Right lobe of liver (tissue), 6 donors: Measurements from ENCODE around the gene AASDH. TPM values are rescaled to one million over a fixed set of nuclear protein-coding genes. Genes with fewer than 3 reads are reported as not detected.

Experiments used
- ATAC-seq, 4 donors: fragments of 200-7000 bp; cut with Tn5 transposase; one replicate each; pipeline ENCODE4 v1.9.1; 2020; ENCODE audit warnings: mild to moderate bottlenecking in 4 of 4, moderate library complexity in 4 of 4
- DNase-seq, 3 donors: peaks; one replicate each; pipeline ENCODE4 v3.0.0-alpha.2; 2020
- H3K27ac ChIP-seq, 3 donors: fragments of 200-600 bp; one replicate each; pipeline ENCODE4 v1.8.0; 2022
- H3K27me3 ChIP-seq, 2 donors: fragments of 200-600 bp; one replicate each; pipeline ENCODE4 v1.8.0; 2022
- H3K36me3 ChIP-seq, 4 donors: fragments of 200-600 bp; sonication (generic) in 1 of 4; one replicate each; pipeline versions ENCODE4 v1.5.1 to v1.8.0; 2017 to 2022; ENCODE audit warnings: control low read depth in 1 of 4
- H3K4me1 ChIP-seq, 4 donors: fragments of 200-600 bp; sonication (generic) in 1 of 4; one replicate each; pipeline versions ENCODE4 v1.5.1 to v1.8.0; 2017 to 2022; ENCODE audit warnings: control low read depth in 1 of 4
- H3K4me3 ChIP-seq, 3 donors: fragments of 200-600 bp; one replicate each; pipeline ENCODE4 v1.8.0; 2022
- H3K9me3 ChIP-seq, 4 donors: fragments of 200-600 bp; sonication (generic) in 1 of 4; one replicate each; pipeline versions ENCODE4 v1.5.1 to v1.8.0; 2017 to 2022; ENCODE audit warnings: control low read depth in 1 of 4
- POLR2A ChIP-seq: fragments of 450-650 bp; IDR thresholded peaks from one replicate; pipeline ENCODE4 v1.6.1; 2017; ENCODE audit warnings: antibody characterized with exemption, mild to moderate bottlenecking
- WGBS: methylation state at CpG from one replicate; pipeline ENCODE4 v1.1.6; 2018; ENCODE audit warnings: low coverage, low lambda C conversion rate; ENCODE audit not compliant: insufficient coverage; ENCODE audit errors: missing lambda C conversion rate; 5-methylcytosine and 5-hydroxymethylcytosine counted together
- intact Hi-C, 2 donors: fragments of 100-400 bp; cut with DNase I; formaldehyde crosslinking; loops; one replicate each; pipeline versions ENCODE4 v1.11.2 to v1.14.1; 2022
- total RNA-seq, 6 experiments: library from RNA; depleted of rRNA in 2 of 6; stranded (reverse); fragments of >200 nt in 2 of 6; fragmentation: NEBNext Ultra II Directional in 3 of 6; extraction: Animal tissue kit (Norgen Biotek cat#: 25700) in 3 of 6; gene quantifications; one replicate each; pipeline versions ENCODE4 v1.1.0 to v1.2.4, GENCODE V29; 2016 to 2023
- TF ChIP-seq, protein P1 (sequence below), 4 donors: fragments of 200-600 bp in 3 of 4; fragments of 450-650 bp in 1 of 4; IDR thresholded peaks; one replicate each; pipeline versions ENCODE4 v1.5.1 to v1.8.0; 2016 to 2022; ENCODE audit warnings: antibody characterized with exemption in 4 of 4, mild to moderate bottlenecking in 2 of 4
- donor health status: DM: no; HTN: yes; CAD: no.
- donor health status: DM: no; HTN: no; CAD: no.
- donor health status: DM: no; HTN: no; CAD: no.
- donor health status: DM: no; HTN: yes; CAD: no.
- donor health status: DM: no; HTN: yes; CAD: no.

The AASDH gene
- total RNA-seq, 6 experiments from 2014 or later = 4.8 to 10.1 (median 5.5) TPM

DNA sequence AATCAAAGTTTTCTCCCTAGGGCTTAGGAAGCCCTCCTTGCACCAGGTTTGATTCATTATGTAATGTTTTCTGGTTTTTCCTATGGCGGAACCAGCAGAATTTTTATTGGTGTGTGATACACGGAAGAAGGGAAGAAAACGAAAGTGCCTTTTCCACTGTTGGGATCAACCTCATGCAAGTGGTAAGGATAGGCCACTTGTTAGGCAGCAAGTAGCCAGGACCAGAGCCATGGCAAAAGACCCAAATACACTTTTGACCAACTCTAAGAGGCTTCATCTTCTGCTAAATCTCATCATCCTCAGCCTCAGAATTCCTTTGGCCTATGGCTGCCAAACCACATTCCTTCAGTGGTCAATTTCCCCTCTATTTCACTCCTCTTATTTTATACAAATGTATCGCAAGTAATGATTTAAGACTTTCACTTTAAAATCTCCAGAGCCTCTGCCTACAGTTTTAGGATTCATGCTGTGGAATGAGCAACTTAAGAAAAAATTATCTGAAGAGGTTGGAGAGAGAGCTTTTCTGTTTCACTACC is 26.9 kb upstream of the AASDH start:
- Histone ChIP-seq H3K4me1 (no peaks in the 10 kb centered on the region), H3K36me3 (no peaks in the 10 kb centered on the region), H3K9me3 (no peaks in the 10 kb centered on the region), H3K4me3 (no peak overlapping the region), H3K27ac (no peak overlapping the region), H3K27me3 (no peaks in the 10 kb centered on the region)
- WGBS = 93% methylated on average over 4 of the region's 4 CpGs
- no peak for DNase-seq
- no peak for TF ChIP-seq POLR2A
- TF ChIP-seq, protein P1, sequence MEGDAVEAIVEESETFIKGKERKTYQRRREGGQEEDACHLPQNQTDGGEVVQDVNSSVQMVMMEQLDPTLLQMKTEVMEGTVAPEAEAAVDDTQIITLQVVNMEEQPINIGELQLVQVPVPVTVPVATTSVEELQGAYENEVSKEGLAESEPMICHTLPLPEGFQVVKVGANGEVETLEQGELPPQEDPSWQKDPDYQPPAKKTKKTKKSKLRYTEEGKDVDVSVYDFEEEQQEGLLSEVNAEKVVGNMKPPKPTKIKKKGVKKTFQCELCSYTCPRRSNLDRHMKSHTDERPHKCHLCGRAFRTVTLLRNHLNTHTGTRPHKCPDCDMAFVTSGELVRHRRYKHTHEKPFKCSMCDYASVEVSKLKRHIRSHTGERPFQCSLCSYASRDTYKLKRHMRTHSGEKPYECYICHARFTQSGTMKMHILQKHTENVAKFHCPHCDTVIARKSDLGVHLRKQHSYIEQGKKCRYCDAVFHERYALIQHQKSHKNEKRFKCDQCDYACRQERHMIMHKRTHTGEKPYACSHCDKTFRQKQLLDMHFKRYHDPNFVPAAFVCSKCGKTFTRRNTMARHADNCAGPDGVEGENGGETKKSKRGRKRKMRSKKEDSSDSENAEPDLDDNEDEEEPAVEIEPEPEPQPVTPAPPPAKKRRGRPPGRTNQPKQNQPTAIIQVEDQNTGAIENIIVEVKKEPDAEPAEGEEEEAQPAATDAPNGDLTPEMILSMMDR (IDR thresholded peaks at IDR 0.05) = no peak
- no peak for ATAC-seq
- intact Hi-C loops = no loop called here

DNA sequence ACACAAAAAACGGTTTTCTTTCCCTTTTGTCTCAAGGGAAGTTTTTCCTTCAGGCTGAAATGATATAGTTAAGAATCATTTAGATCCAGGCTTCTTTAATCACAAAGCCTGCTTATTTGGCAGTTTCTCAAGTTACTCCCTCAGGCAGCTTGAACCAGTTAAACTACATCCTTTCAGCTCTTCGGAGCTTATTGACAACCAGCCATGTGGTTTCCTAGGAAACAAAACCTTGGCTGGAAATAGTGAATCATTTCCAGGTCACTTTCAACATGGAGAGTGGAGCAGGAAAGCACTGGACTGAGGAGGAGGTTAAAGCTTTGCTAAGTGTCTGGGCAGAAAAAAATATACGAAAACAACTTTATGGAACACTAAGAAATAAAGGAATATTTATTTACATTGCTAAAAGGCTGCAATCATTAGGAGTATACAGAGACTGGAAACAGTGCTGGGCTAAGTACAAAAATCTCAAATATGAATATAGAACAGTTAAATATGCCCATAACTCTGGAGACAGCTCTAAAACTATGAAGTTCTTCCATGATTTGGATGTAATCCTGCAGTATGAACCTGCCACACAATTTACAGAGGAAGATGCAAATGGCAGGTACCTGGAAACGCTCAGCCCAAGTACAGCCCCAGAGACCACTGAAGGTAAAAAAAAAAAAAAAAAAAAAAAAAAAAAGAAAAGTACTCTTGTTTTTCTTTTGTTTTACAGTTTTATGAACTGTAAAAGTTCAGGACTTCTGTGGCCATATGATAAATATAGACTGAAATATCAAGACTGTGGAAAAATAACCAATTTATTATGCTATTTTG is 23.2 kb upstream of the AASDH start:
- Histone ChIP-seq H3K36me3 (no peaks in the 10 kb centered on the region), H3K27ac (peak overlapping the region in 2 of 3 donors; percentile 13 to 17), H3K27me3 (no peaks in the 10 kb centered on the region), H3K4me3 (no peak overlapping the region), H3K9me3 (no peaks in the 10 kb centered on the region), H3K4me1 (peaks cover 0 to 8% (median 0%) of the 10 kb centered on the region in 4 donors)
- intact Hi-C loops = no loop called here
- TF ChIP-seq, protein P1 (IDR thresholded peaks at IDR 0.05) = no peak
- TF ChIP-seq POLR2A = no peak
- 20% methylated on average over 4 of the region's 4 CpGs for WGBS
- DNase-seq (peak in 1 of 3 donors; percentile 67), ATAC-seq (peak; percentile 89 to 98 (median 96))

DNA sequence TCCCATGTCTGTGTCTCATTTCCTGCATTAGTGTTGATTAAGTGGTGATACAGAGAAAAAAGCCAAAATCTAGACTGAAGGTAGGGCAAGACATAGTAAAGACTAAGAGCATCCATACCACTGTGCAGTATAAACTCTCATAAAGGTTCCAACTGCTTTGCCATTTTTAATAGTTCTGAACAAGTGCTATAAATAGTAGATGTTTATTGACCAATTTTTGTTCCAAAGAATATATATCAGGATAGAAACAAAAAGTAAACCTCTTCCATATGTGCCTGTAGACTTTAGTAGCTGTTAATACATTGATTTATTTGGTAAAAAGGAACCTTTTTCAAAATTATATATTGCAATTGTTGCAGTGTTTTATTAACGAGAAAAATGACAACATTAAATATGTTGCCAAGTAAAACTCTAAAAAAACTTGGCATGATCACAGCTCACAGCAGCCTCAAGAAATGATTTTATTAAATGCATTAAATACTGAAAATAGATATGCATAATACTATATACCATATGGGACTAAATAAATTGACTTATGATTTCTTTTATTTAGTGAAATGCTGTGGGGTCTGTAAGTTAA is 22.3 kb upstream of the AASDH start:
- Histone ChIP-seq H3K4me3 (no peak overlapping the region), H3K9me3 (no peaks in the 10 kb centered on the region), H3K36me3 (no peaks in the 10 kb centered on the region), H3K4me1 (peaks cover 0 to 8% (median 0%) of the 10 kb centered on the region in 4 donors), H3K27me3 (no peaks in the 10 kb centered on the region), H3K27ac (peak overlapping the region in 1 of 3 donors; percentile 17)
- DNase-seq = no peak
- ATAC-seq = no peak
- no peak for TF ChIP-seq POLR2A
- TF ChIP-seq, protein P1 (IDR thresholded peaks at IDR 0.05) = no peak
- WGBS = 47% methylated on average over 1 of the region's 1 CpG
- intact Hi-C loops = no loop called here

DNA sequence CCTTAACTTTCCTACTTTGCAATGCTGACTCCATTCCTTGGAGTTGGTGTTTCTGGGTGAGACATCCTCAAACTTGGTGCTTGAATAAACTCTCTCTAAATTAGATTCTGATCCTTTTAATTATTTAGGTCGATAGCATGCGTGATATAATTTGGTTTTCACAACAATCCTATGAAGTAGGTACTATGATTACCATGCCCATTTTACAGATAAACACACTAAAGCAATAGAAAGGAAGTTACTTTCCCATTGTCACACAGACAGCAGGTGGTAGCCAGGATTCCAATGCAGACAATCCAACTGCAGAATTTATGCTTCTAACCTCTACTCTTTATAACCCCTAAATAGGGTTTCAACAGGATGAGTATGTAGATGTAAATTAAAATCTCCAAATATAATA is 21.7 kb upstream of the AASDH start:
- peaks cover 0 to 8% (median 0%) of the 10 kb centered on the region in 4 donors for H3K4me1 ChIP-seq
- no peak overlapping the region for H3K4me3 ChIP-seq
- DNase-seq = no peak
- ATAC-seq = no peak
- 96% methylated on average over 2 of the region's 2 CpGs for WGBS
- no peak overlapping the region for H3K27ac ChIP-seq
- intact Hi-C loops = no loop called here
- H3K36me3 ChIP-seq = no peaks in the 10 kb centered on the region
- H3K27me3 ChIP-seq = no peaks in the 10 kb centered on the region
- no peaks in the 10 kb centered on the region for H3K9me3 ChIP-seq
- no peak for TF ChIP-seq POLR2A
- TF ChIP-seq, protein P1 (IDR thresholded peaks at IDR 0.05) = no peak
